Thoracic aorta (tissue), 2 donors: ENCODE measurements around the gene MLN. TPM values are rescaled to one million over a fixed set of nuclear protein-coding genes. Genes with fewer than 3 reads are reported as not detected.
A peak's percentile ranks its signal among the peaks of the same experiment; 100 is the strongest.

ENCODE experiments used
- ATAC-seq: fragments of 150-250 bp; one replicate; pipeline ENCODE4 v1.8.0; 2017; ENCODE audit warnings: low read depth; ENCODE audit not compliant: insufficient number of reproducible peaks, low FRiP score
- DNase-seq: peaks from one replicate; pipeline ENCODE4 v3.0.0-alpha.2; 2020; ENCODE audit warnings: low spot score
- H3K27ac ChIP-seq, 2 donors: fragments of 200-600 bp; sonication (generic); 1 replicate in 1 of 2; 2 replicates in 1 of 2; pipeline ENCODE4 v1.5.1; 2016; ENCODE audit warnings: mild to moderate bottlenecking in 2 of 2, moderate library complexity in 2 of 2
- H3K27me3 ChIP-seq: fragments of 200-600 bp; sonication (generic); replicated peaks from 2 replicates; pipeline ENCODE4 v1.6.0; 2016; ENCODE audit warnings: mild to moderate bottlenecking; ENCODE audit not compliant: insufficient read depth
- H3K36me3 ChIP-seq: fragments of 200-600 bp; sonication (generic); one replicate; pipeline ENCODE4 v1.5.1; 2016
- H3K4me1 ChIP-seq, 2 donors: fragments of 200-600 bp; sonication (generic); 1 replicate in 1 of 2; 2 replicates in 1 of 2; pipeline versions ENCODE4 v1.5.1 to v1.6.0; 2016; ENCODE audit warnings: low read depth in 2 of 2, mild to moderate bottlenecking in 1 of 2; ENCODE audit not compliant: control insufficient read depth in 1 of 2
- H3K4me3 ChIP-seq: fragments of 200-600 bp; sonication (generic); 2 replicates; pipeline ENCODE4 v1.5.1; 2016; ENCODE audit warnings: mild to moderate bottlenecking
- H3K9me3 ChIP-seq: fragments of 200-600 bp; sonication (generic); 2 replicates; pipeline ENCODE4 v1.5.1; 2016
- CTCF ChIP-seq: fragments of 200-600 bp; sonication (generic); IDR thresholded peaks from one replicate; pipeline ENCODE4 v1.5.1; 2019; ENCODE audit warnings: antibody characterized with exemption
- total RNA-seq, 2 donors: library from RNA; depleted of rRNA; stranded (reverse); fragments of >200 nt; gene quantifications; one replicate each; pipeline versions ENCODE4 v1.1.0 to v1.2.3, GENCODE V29; 2016

The MLN gene
- total RNA-seq, 2 donors from 2014 or later: not detected

- peaks cover 14% of the 10 kb centered on the region for H3K36me3 ChIP-seq
- TF ChIP-seq CTCF: no peak
- no peaks in the 10 kb centered on the region for H3K27me3 ChIP-seq
- peak overlapping the region; percentile 95 to 97 for H3K27ac ChIP-seq
- peak overlapping the region; percentile 88 for H3K4me3 ChIP-seq
- peak; percentile 35 for ATAC-seq
- H3K4me1 ChIP-seq: peaks cover 17 to 35% of the 10 kb centered on the region in 2 donors
- no peak for DNase-seq
- H3K9me3 ChIP-seq: no peaks in the 10 kb centered on the region
These were observed 15.7 kb downstream of the MLN start for GRCh38 chr6:33787954-33788693.

GRCh38 chr6:33787346-33787953, 16.4 kb downstream of the MLN start:
- peak overlapping the region; percentile 88 for H3K4me3 ChIP-seq
- TF ChIP-seq CTCF: no peak
- peaks cover 20% of the 10 kb centered on the region for H3K36me3 ChIP-seq
- no peaks in the 10 kb centered on the region for H3K27me3 ChIP-seq
- H3K9me3 ChIP-seq: no peaks in the 10 kb centered on the region
- DNase-seq: no peak
- peak overlapping the region; percentile 95 to 97 for H3K27ac ChIP-seq
- ATAC-seq: no peak
- peaks cover 17 to 35% of the 10 kb centered on the region in 2 donors for H3K4me1 ChIP-seq

GRCh38 chr6:33786736-33787135, 17.1 kb downstream of the MLN start:
- no peak for DNase-seq
- ATAC-seq: no peak
- H3K27ac ChIP-seq: no peak overlapping the region
- TF ChIP-seq CTCF: no peak
- H3K27me3 ChIP-seq: no peaks in the 10 kb centered on the region
- peaks cover 18 to 37% of the 10 kb centered on the region in 2 donors for H3K4me1 ChIP-seq
- no peak overlapping the region for H3K4me3 ChIP-seq
- no peaks in the 10 kb centered on the region for H3K9me3 ChIP-seq
- H3K36me3 ChIP-seq: peaks cover 20% of the 10 kb centered on the region

- Histone ChIP-seq H3K36me3 (peaks cover 21% of the 10 kb centered on the region), H3K27me3 (no peaks in the 10 kb centered on the region), H3K27ac (no peak overlapping the region), H3K4me3 (no peak overlapping the region), H3K4me1 (peaks cover 22 to 45% of the 10 kb centered on the region in 2 donors), H3K9me3 (no peaks in the 10 kb centered on the region)
- TF ChIP-seq CTCF: no peak
- no peak for ATAC-seq
- no peak for DNase-seq
These were observed 18.0 kb downstream of the MLN start for GRCh38 chr6:33785778-33786177.

- ATAC-seq: no peak
- H3K4me1 ChIP-seq: peaks cover 22 to 45% of the 10 kb centered on the region in 2 donors
- TF ChIP-seq CTCF: no peak
These were observed 19.0 kb downstream of the MLN start for GRCh38 chr6:33784787-33785186.

More at GRCh38 chr6:33784787-33785186, 19.0 kb downstream of the MLN start:
- Histone ChIP-seq H3K4me3 (no peak overlapping the region), H3K27ac (no peak overlapping the region), H3K27me3 (no peaks in the 10 kb centered on the region), H3K9me3 (no peaks in the 10 kb centered on the region), H3K36me3 (peaks cover 31% of the 10 kb centered on the region)
- no peak for DNase-seq
